HG03045 (cell line): ENCODE data around the gene MS4A7.
"Not testable (repeated sequence)": the region's sequence is repeated elsewhere in the genome, so short reads cannot be mapped to it uniquely, and the experiment has no call there.

ENCODE experiments used
- ATAC-seq: cut with Tn5 transposase; IDR thresholded peaks from one replicate; pipeline ENCODE4 v1.9.1; 2021; ENCODE audit warnings: mild to moderate bottlenecking, moderate library complexity; ENCODE audit not compliant: unreplicated experiment

MS4A7 gene

DNA sequence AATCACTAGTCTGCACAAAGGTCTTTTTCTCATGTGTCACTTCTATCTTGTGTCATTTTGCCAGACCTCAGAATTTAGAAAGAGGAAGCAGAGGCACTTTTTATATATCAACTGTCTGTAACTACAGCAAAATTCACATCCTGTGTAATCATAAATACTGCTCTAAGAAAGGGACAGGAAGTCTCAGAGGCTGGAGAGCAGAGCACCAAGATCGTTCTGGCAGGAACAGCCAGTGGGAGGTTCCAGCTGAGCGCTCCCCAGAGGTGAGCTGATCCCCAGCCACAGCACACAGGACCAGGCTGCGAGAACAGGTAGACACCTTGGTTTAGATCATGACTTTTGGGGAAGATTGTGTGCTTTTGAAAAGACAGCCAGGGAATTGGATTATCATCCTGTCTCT, at the start of gene MS4A7:
TSS of gene MS4A7 (plus strand) at position 179 of the 400 bp plus-strand sequence. CDS start 4,610 bp downstream, outside the sequence.
- peak; percentile 68 for ATAC-seq

GRCh38 chr11:60332846-60333245, 45.5 kb upstream of the MS4A7 start:
- ATAC-seq, result no peak

DNA sequence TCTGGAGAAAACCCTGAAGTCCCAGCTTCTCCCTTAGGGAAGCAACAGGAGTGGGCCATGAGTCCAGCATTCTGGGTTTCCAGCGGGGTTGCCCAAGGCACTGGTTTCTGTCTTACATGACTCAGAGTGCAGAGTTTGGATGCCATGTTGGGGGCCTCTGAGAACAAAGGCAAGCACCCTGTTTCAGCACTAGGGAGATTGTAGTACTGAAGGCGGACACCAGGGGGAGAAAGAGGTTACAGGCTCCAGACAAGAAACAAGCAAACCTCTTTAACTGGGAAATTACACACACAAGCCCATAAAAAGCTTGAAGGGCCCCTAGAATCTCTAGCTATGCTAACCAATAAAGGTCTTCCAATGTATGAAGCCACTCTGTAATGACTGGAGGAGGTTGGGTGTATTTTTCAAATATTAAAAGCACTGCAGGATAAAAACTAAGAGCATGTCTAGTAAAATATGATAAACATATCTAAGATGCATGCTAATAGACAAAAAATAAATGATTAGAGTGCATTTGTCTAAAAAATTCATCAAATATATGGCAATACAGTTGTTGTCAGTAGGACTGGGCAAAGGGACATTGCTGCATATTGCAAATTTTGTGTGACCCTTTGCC, 44.2 kb upstream of the MS4A7 start:
- ATAC-seq, result peak; percentile 70

DNA sequence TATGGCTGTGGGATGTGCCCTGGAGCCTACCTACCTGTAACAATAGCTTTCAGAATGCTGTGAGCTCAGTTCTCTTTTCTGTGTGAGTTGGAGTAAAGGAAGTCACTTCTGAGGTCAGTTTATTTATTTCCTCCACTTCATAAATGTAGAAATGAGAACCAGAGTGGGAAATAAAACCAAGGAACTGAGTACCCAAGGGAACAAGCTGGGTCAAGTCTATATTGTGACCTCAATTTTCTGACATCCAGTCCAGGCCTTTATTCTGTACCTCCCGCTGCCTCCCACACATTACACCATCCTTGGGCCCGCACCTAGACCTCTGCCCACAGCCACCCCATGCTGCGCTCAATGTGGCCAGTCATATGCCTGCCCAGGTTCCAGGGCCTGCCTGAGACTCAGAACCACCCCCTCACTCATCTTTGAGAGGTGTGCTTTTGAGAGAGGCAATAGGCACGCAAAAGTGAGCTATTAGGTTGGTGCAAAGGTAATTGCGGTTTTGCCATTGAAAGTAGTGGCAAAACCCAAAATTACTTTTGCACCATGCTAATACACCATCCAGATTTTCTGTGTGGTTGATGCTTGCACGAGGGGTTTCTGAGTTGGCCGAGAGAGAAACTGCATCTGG, 41.5 kb upstream of the MS4A7 start:
- no peak for ATAC-seq

DNA sequence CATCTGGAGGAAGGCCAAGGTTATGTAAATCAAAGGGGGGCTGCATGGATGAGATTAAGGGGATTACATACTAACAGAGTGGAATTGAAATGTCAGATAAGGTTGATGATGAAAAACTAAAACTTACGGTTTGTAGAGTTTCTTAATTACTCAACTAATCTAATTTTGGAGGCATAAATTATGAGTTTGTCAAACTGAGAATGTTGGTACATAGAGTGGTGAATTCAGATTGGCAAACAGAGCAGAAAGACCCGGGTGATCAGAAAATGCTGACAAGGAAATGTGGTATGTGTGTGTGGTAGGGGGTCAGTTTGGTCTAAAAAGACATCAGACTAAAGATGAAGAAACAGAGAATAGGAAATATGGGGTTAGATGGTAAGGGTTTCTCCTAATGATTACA, 40.3 kb upstream of the MS4A7 start:
- ATAC-seq, result no peak

DNA sequence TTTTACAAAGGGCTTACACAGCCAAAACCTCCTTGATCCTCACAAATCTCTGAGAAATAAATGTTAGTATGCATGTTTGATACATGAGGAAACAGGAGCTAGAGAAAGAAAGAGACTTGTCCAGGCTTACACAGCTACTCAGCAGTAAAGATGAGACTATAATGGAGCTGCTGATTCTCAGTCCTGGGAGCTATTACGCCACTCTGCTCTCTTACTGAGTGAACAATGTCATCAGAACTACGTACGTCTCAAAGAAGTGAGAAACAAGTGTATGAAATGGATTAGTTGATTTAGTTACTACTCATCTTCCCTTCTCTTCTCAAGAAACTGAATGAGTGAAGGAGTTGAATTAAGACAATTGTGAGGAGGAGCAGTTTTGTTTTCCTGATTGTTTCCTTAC, 39.0 kb upstream of the MS4A7 start:
- ATAC-seq, result no peak

- no peak for ATAC-seq
Observed at GRCh38 chr11:60343094-60343704, 35.1 kb upstream of the MS4A7 start.

GRCh38 chr11:60344146-60344545, 34.2 kb upstream of the MS4A7 start:
- no peak for ATAC-seq

DNA sequence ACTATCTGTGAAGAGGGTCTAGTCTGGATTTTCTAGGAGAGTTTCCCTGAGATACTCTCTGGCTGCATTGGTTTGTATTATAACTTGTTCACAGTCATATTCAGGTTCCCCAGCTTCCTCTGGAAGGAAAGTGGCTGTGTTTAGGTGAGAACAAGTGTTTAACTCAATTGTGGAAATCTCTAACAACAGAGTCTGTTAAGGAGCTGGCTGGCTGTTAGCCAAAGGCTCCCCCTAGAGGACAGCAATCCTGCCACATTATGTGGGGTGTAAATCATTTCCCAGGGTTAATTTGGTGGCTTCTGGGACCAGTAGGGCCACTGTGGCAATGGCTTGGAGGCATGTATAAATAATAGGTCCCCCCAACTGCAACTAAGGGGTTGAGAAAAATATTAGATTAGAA, 32.8 kb upstream of the MS4A7 start:
- ATAC-seq, result no peak

- no peak for ATAC-seq
Observed at GRCh38 chr11:60347084-60347797, 31.1 kb upstream of the MS4A7 start.

DNA sequence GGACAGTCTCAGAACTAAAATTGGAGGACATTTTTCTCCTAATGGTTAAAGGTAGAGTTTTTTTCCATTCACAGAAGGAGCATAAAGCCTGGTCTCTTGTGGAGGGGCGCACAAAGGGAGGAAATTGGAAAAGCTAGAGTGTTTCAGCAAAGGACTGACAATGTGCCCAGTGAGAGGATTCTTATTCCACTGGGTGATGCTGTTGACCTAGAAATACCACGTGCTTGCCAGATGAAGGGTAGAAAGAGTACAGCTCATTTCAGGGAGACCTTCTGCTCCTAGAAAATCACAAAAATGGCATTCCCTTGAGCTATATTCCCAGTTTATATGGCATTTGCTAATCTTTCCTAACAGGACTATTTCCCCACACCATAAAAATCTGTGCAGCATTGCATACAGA, 30.2 kb upstream of the MS4A7 start:
- ATAC-seq, result no peak

- ATAC-seq, result no peak
Observed at GRCh38 chr11:60349990-60350389, 28.3 kb upstream of the MS4A7 start.

- no peak for ATAC-seq
Observed at GRCh38 chr11:60357771-60358170, 20.6 kb upstream of the MS4A7 start.

GRCh38 chr11:60360621-60361020, 17.7 kb upstream of the MS4A7 start:
- ATAC-seq, result no peak

- ATAC-seq, result no peak
Observed at GRCh38 chr11:60362241-60362640, 16.1 kb upstream of the MS4A7 start.

DNA sequence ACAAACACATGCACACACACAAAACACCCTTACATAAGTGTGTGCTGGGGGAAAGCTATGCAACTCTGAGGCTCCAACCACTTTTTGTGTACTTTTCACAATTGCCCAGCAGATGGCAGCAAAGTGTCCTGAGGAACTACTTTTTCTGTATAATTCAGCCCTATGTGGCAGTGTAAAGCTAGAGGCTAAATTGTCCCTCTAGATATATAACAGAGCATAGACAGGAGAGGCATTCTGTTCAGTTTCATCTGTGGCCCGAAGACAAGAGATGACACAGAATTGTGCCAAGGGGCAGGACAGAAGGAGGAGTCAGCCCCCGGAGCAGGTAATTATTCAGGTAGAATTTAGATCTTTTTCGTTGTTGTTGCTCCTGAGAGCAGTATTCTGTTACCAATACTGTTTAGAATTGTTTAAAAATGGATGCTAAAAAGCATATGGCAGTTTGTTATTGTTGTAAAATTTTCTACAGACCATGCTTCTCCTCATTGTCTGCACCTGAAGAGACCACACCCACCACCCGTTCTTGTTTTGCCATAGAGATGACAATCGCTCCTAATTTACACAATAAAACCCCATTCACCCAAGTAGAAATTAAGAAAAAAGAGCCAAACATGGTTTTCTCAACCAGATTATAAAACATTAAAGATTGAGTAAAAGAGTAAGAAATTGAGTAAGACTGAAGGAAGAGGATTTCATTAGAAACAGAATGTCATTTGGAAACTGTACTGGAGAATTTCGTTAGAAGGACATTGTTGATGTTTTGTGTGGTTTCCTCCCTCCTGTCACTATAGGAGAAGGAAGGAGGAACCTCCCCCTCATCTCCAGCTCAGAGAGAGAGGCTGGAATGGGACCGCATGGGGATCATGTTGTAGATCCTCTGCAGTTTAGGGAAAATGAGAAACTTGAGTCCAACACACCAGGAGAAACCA, 14.5 kb upstream of the MS4A7 start:
- ATAC-seq, result peak; percentile 36

GRCh38 chr11:60366262-60366904, 11.9 kb upstream of the MS4A7 start:
- not testable (repeated sequence) for ATAC-seq

- peak; percentile 91 for ATAC-seq
Observed at GRCh38 chr11:60367009-60367408, 11.3 kb upstream of the MS4A7 start.

GRCh38 chr11:60367896-60368295, 10.4 kb upstream of the MS4A7 start:
- no peak for ATAC-seq

DNA sequence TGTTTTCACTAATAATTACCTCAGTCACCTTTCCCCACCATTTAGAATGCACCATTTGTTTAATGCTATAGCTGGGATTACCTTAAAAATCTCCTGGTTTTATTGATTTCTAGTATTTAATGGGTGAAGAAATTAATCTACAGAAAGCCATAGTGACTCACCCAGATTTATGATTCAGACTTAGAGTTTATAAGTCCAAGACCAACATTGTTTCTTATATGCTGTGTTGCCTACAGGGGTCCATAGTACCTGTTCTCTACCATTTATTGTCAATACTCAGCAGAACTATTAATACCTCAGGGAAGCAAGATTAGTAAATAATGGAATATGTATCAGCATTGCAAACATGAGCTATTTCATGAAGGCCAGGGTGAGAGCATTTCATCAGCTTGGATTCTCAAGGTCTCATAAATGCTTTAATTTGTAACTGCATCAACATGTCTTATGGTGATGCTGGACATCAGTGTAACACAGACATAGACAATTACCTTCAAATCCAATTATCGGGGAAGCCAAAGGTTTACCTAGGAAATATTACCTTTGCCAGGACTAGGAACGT, 8.0 kb upstream of the MS4A7 start:
- no peak for ATAC-seq
